ENCODE data around the gene SMURF2.

DNA sequence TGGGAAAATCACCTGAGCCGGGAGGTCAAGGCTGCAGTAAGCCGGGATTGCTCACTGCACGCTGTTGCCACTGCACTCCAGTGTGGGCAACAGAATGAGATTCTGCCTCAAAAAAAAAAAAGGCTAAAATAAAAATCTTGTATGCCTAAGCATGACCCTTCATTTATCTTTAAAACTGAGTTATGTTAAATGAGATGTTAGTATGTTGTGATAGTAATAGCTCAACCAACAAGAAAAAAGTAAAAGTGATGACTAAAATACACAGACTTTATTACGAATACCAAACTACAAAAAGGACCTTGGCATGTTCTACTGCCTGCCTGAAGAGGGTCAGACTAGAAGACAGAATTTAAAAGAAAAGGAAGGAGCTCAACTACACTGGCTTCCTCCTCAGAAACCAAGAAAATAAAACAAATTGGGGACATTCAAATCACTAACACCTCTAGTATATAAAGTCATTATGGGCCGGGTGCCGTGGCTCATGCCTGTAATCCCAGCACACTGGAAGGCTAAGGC, 4.4 kb downstream of the SMURF2 start:
- TF ChIP-seq, protein P1, sequence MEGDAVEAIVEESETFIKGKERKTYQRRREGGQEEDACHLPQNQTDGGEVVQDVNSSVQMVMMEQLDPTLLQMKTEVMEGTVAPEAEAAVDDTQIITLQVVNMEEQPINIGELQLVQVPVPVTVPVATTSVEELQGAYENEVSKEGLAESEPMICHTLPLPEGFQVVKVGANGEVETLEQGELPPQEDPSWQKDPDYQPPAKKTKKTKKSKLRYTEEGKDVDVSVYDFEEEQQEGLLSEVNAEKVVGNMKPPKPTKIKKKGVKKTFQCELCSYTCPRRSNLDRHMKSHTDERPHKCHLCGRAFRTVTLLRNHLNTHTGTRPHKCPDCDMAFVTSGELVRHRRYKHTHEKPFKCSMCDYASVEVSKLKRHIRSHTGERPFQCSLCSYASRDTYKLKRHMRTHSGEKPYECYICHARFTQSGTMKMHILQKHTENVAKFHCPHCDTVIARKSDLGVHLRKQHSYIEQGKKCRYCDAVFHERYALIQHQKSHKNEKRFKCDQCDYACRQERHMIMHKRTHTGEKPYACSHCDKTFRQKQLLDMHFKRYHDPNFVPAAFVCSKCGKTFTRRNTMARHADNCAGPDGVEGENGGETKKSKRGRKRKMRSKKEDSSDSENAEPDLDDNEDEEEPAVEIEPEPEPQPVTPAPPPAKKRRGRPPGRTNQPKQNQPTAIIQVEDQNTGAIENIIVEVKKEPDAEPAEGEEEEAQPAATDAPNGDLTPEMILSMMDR (conservative IDR thresholded peaks at IDR 0.05), result no peak
- TF ChIP-seq ZFX (IDR thresholded peaks at IDR 0.05), result no peak

Measured in C4-2B (cell line).